H4 (cell line): ENCODE results near the gene NPY. TPM values are rescaled to one million over a fixed set of nuclear protein-coding genes. Genes with fewer than 3 reads are reported as not detected.
"Not testable (repeated sequence)": the region's sequence is repeated elsewhere in the genome, so short reads cannot be mapped to it uniquely, and the experiment has no call there.

Experiments
- DNase-seq: peaks from one replicate; pipeline ENCODE4 v3.0.0-alpha.2; 2015; ENCODE audit warnings: low spot score
- total RNA-seq: library from RNA; depleted of rRNA; stranded (reverse); fragments of >200 nt; shearing (Covaris generic); gene quantifications from 2 replicates; pipeline ENCODE4 v1.2.3, GENCODE V29; 2014; rRNA removed

NPY gene
- total RNA-seq: not detected in 2 replicates

- no peak for DNase-seq
Observed at GRCh38 chr7:24283897-24284698, at the start of gene NPY. Gene NPY (plus strand): TSS chr7:24284190. CDS start chr7:24285241, 1,051 bp downstream.

- no peak for DNase-seq
Observed at GRCh38 chr7:24239260-24239659, 44.7 kb upstream of the NPY start.

DNA sequence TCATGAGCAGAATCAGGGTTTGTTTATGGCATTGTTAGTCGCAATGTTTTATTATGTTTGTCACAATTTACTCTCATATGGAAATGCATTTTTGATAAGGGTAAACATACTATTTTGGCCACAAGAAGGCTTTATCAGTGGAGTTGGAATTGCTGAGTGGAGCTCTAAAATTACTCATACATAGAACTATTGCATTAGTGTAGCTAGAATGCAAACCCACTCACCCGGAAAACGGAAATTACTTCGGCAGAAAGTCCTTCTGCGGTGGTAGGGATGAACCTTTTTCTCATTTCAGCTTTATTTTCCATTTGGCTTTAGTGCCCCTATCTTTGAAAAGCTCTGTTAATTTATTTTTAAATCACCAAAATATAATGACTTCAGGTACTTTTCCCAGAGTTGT lies 42.8 kb upstream of the NPY start:
- peak; percentile 34 for DNase-seq

DNA sequence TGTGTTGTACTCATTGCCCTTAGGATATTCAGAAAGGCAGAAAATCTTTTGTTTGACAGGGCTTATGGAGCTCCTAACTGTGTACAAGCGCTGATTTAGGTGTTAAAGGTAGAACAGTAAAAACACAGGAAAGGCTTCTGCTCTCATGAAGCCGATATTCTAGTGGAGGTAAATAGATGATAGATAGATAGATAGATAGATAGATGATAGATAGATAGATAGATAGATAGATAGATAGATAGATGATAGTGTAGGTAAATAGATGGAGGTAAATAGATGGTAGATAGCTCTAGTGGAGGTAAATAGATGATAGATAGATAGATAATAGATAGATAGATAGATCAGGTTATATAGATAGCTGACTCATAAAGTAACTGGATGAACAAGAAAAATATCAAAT lies 39.4 kb upstream of the NPY start:
- no peak for DNase-seq

GRCh38 chr7:24245362-24245761 lies 38.6 kb upstream of the NPY start:
- no peak for DNase-seq

- DNase-seq: no peak
Observed at GRCh38 chr7:24249266-24249665, 34.7 kb upstream of the NPY start.

GRCh38 chr7:24251568-24251967 lies 32.4 kb upstream of the NPY start:
- no peak for DNase-seq

GRCh38 chr7:24255139-24255538 lies 28.9 kb upstream of the NPY start:
- DNase-seq: no peak

DNA sequence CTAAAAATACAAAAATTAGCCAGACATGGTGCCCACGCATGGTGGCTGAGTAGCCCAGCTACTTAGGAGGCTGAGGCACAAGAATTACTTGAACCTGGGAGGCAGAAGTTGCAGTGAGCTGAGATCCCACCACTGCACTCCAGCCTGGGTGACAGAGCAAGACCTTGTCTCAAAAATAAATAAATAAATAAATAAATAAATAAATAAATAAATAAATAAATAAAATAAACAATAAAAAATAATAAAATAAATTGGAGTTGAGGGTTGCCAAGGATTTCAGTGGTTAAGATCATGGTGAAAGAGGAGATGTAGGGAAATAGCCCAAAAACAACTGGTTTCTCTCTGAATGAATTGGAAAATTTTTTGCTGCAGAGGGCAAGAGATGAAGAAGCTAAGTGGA lies 25.7 kb upstream of the NPY start:
- not testable (repeated sequence) for DNase-seq

DNA sequence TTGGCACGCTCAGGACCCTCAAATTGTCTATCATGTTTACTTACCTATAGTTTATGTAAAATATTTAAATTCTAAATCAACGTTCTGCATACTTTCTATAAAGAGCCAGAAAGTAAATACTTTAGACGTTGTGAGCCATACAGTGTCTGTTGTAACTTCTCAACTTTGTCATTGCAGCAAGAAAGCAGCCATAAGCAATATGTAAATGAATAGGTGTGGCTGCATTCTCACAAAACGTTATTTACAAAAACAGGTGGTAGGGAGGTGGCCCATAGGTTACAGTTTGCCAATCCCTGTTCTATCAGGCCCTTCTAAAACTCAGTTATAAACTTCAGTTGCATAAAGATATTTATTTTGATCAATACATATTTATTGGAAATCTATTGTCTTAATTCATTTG lies 12.1 kb upstream of the NPY start:
- DNase-seq: no peak

DNA sequence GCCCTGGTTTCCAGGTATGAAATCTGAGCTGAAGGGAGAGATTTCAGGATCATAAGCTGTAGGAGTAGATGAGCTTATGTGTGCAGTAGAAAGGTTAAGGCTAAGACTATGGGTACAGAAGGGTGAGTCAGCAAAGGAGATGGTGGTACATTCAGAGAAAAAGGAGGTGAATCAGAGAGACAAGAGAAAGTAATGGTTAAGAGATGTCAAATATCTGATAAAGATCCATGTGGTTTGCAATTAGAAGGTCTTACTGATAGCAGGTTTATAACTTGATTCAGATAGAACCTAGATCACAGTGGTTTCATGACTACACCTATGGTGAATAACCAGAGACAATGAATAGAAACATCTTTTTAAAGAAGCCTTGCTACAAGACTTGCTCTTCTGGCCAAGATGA lies 4.5 kb upstream of the NPY start:
- no peak for DNase-seq

DNA sequence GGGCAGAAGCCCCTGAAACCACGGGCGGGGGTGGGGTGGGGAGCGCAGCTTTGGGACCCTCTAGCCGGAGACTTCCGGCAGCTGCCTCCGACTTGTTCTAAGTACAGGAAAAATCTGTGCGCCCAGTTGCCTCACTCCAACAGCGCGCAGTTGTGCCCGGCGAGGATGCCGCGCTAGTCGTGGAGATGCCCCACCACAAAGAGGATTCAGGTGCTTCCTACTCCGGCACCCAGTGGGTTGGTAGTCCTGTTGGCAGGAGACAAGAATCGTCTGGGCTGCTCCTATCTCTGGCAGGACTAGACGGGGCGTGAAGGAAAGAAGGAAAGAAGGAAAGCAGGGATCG lies 465 bp upstream of the NPY start:
- no peak for DNase-seq

DNA sequence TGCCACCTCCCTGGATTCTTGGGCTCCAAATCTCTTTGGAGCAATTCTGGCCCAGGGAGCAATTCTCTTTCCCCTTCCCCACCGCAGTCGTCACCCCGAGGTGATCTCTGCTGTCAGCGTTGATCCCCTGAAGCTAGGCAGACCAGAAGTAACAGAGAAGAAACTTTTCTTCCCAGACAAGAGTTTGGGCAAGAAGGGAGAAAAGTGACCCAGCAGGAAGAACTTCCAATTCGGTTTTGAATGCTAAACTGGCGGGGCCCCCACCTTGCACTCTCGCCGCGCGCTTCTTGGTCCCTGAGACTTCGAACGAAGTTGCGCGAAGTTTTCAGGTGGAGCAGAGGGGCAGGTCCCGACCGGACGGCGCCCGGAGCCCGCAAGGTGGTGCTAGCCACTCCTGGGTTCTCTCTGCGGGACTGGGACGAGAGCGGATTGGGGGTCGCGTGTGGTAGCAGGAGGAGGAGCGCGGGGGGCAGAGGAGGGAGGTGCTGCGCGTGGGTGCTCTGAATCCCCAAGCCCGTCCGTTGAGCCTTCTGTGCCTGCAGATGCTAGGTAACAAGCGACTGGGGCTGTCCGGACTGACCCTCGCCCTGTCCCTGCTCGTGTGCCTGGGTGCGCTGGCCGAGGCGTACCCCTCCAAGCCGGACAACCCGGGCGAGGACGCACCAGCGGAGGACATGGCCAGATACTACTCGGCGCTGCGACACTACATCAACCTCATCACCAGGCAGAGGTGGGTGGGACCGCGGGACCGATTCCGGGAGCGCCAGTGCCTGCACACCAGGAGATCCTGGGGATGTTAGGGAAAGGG lies 913 bp downstream of the NPY start:
- no peak for DNase-seq

DNA sequence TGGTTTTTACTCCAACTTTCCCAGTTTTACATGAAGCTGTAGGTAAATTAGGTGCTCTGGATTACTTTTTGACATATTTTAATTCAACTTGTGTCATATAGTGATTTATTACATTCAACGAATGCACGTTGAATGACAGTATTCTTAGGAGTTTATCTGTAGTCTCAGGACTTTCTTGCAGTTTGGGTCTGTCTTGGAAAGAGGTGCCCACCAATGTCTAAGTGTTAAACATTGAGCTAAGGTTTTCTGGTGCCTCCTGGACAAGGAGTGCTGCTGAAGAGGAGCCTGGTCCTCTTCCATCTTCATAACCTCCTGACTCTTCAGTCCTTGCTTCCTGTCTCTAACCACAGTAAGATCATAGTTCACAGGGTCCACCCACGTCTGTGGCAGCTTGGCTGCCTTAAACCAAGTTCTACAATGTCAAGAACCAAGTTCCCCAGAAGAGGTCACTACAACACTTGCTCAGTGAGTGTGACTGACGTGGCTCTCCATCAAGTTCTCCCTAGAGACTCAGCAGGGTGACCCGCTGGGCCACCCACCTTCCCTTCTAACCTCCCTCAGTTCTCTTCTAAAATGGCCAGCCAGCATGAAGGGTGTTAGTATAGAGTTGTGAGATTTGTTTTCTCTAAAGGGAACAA lies 6.1 kb downstream of the NPY start:
- DNase-seq: peak; percentile 91

- DNase-seq: no peak
Observed at GRCh38 chr7:24291271-24291670, 7.3 kb downstream of the NPY start.

DNA sequence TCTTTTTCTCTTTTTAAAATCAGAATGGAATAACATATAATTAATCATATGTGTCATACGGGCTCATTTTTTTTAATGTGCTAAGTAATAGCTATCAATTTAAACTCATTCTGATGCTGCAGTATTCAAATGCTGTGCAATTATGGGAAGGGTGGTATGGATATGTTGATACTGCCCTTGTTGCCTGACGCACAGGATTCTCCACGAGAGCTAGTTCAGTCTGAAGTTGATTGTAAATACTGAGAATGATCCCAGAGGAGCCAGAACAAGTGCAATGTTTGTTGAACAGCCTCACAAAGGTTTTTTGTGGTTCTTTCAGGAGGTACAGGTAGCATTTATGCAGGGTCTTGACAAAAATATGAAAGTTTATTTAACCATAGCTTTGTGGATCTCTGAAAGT lies 13.4 kb downstream of the NPY start:
- DNase-seq: no peak

GRCh38 chr7:24298696-24299095 lies 14.7 kb downstream of the NPY start:
- no peak for DNase-seq

GRCh38 chr7:24299192-24299591 lies 15.2 kb downstream of the NPY start:
- no peak for DNase-seq

DNA sequence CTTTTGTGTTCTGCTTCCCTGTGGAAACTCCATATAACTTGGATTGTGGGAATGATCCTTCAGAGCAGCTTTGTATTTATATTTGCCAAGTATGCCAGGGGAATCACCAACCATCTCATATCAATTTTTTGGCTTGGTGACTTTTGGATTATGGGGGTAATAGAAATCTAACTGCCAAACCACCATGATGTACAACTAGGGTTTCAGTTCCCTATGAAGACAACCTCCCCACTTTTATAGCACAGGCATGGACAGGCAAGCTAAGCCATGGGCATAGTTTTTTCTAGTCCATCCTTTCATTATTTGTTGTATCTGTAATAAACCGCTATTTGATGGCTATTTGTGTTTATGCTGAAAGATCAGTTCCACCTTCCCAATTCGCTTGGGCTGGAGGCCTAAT lies 17.7 kb downstream of the NPY start:
- DNase-seq: no peak

DNA sequence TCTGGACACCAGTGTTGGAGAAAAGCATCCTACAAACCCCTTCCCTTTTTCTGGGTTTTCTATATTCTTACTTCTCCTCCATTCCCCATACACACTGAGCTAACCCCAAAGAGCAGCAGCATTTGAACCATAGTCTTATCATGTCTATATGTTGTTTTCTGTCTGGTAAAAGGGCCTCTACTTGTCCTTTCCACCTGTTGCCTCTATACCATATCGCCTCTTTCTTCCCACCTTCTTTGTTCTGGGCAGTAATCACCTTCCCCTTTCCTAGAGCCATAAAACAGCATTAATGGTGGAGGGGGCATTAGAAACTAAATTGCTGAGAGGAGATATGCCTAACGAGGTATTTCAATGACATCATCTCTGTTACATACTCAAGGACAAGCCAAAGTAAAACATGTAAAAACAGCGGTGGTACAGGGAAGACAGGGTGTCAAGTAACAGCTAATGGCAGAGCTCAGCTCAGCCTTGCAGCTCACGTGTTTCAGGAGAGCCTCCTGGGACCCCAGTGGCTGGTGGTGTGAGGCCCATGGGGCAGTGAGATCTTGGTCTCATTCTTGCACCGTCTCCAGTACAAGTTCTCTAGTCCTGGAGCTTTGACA lies 20.6 kb downstream of the NPY start:
- no peak for DNase-seq

DNA sequence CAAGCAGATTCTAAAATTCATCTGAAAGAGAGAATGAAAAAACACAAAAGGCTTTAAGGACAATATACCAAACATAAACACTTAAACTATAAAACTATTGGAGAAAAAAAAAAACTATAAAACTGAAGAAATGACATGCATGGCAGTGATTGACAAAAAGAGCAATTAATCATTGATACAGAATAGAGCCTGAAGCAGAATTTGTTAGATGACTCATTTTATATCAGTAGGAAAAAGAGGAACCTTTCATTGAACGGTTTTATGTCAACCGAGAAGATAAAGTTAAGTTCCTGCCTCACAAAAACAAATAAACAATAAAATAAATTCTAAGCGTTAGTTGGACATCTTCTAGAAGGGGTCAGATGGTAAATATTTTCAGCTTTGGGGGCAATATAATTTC lies 23.3 kb downstream of the NPY start:
- no peak for DNase-seq

DNA sequence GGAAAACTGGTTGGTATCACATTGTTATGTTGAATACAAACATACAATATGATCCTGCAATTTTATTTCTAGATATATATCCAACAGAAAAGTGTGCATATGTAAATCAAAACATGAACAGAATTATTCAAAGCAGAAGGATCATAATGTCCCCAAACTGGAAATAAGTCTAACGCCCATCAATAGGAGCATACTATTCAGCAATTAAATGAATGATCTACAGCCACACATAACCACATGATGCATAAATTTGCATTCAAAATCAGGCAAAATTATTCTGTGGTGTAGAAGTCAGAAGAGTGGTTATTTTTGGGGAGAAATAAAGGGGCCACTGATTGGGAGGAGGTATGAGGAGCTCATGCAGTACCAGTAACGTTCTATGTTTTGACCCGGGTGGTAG lies 28.6 kb downstream of the NPY start:
- no peak for DNase-seq
